ENCODE data around the gene DDX51. TPM values are rescaled to one million over a fixed set of nuclear protein-coding genes. Genes with fewer than 3 reads are reported as not detected.

DDX51 gene
- total and polyA plus RNA-seq, 2 of the 13 experiments (the other 11 are each of a cell fraction or from before 2014, with no cell fraction given): 10.1 TPM

DNA sequence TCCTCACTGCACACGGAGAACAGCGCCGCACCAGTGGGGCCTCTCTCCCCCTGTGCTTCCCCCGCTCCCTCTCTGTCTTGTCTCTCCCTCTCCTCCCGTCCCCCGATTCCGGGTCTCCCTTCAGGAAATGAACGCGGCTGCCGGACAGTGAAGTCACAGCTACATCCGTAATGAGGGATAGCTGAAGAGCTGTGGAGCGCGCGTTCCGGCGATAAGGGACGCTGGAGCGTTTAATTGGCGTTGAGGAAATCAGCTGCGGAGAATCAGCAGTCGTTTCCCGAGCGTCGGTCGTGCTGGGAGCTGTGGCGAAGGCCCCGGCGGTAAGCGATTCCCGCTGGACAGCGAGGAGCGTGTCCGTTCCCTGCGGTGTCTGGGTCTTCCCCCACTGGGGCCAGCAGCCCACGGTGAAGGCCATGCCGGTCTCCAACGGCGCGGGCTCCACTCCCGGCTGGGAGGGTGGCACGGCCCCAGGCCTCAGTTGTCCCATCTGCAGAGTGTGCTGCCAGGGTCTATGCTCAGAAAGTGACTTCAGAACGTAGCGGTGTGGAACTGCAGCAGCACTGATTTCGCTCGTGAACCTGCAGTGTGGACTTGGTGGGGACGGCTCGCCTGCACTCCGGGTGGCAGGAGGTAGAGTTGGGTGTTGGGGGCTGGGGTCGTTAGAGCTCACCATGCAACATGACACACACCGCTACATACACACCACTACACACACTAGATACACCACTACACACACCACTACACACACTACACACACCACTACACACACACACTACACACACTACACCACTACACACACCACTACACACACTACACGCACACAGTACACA is 11.0 kb upstream of the DDX51 start (continued):
- TF ChIP-seq, protein P1, sequence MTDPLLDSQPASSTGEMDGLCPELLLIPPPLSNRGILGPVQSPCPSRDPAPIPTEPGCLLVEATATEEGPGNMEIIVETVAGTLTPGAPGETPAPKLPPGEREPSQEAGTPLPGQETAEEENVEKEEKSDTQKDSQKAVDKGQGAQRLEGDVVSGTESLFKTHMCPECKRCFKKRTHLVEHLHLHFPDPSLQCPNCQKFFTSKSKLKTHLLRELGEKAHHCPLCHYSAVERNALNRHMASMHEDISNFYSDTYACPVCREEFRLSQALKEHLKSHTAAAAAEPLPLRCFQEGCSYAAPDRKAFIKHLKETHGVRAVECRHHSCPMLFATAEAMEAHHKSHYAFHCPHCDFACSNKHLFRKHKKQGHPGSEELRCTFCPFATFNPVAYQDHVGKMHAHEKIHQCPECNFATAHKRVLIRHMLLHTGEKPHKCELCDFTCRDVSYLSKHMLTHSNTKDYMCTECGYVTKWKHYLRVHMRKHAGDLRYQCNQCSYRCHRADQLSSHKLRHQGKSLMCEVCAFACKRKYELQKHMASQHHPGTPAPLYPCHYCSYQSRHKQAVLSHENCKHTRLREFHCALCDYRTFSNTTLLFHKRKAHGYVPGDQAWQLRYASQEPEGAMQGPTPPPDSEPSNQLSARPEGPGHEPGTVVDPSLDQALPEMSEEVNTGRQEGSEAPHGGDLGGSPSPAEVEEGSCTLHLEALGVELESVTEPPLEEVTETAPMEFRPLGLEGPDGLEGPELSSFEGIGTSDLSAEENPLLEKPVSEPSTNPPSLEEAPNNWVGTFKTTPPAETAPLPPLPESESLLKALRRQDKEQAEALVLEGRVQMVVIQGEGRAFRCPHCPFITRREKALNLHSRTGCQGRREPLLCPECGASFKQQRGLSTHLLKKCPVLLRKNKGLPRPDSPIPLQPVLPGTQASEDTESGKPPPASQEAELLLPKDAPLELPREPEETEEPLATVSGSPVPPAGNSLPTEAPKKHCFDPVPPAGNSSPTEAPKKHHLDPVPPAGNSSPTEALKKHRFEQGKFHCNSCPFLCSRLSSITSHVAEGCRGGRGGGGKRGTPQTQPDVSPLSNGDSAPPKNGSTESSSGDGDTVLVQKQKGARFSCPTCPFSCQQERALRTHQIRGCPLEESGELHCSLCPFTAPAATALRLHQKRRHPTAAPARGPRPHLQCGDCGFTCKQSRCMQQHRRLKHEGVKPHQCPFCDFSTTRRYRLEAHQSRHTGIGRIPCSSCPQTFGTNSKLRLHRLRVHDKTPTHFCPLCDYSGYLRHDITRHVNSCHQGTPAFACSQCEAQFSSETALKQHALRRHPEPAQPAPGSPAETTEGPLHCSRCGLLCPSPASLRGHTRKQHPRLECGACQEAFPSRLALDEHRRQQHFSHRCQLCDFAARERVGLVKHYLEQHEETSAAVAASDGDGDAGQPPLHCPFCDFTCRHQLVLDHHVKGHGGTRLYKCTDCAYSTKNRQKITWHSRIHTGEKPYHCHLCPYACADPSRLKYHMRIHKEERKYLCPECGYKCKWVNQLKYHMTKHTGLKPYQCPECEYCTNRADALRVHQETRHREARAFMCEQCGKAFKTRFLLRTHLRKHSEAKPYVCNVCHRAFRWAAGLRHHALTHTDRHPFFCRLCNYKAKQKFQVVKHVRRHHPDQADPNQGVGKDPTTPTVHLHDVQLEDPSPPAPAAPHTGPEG (CRISPR knock-in tag; IDR thresholded peaks at IDR 0.05): no peak
- TF ChIP-seq ZMYM3 (CRISPR knock-in tag; IDR thresholded peaks at IDR 0.05): no peak
- TF ChIP-seq TEAD2 (CRISPR knock-in tag; IDR thresholded peaks at IDR 0.05): no peak
- no peak for TF ChIP-seq NFRKB (IDR thresholded peaks at IDR 0.05)
- peak; percentile 35; the same call in 1 of the 2 replicates for TF ChIP-seq ZBTB38 (CRISPR knock-in tag; IDR thresholded peaks at IDR 0.05)
- TF ChIP-seq CC2D1A (CRISPR knock-in tag; IDR thresholded peaks at IDR 0.05): no peak
- TF ChIP-seq, protein P2, sequence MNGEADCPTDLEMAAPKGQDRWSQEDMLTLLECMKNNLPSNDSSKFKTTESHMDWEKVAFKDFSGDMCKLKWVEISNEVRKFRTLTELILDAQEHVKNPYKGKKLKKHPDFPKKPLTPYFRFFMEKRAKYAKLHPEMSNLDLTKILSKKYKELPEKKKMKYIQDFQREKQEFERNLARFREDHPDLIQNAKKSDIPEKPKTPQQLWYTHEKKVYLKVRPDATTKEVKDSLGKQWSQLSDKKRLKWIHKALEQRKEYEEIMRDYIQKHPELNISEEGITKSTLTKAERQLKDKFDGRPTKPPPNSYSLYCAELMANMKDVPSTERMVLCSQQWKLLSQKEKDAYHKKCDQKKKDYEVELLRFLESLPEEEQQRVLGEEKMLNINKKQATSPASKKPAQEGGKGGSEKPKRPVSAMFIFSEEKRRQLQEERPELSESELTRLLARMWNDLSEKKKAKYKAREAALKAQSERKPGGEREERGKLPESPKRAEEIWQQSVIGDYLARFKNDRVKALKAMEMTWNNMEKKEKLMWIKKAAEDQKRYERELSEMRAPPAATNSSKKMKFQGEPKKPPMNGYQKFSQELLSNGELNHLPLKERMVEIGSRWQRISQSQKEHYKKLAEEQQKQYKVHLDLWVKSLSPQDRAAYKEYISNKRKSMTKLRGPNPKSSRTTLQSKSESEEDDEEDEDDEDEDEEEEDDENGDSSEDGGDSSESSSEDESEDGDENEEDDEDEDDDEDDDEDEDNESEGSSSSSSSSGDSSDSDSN (CRISPR knock-in tag; IDR thresholded peaks at IDR 0.05): no peak
- no peak for TF ChIP-seq CBFB (CRISPR knock-in tag; IDR thresholded peaks at IDR 0.05)
- TF ChIP-seq POLR2AphosphoS2 (IDR thresholded peaks at IDR 0.05; ENCODE audit: low read depth, low read length): no peak
- TF ChIP-seq PRPF4 (IDR thresholded peaks at IDR 0.05; ENCODE audit: low read depth, low read length, poor library complexity, severe bottlenecking): peak; percentile 24
- TF ChIP-seq, protein P3, sequence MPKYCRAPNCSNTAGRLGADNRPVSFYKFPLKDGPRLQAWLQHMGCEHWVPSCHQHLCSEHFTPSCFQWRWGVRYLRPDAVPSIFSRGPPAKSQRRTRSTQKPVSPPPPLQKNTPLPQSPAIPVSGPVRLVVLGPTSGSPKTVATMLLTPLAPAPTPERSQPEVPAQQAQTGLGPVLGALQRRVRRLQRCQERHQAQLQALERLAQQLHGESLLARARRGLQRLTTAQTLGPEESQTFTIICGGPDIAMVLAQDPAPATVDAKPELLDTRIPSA (CRISPR knock-in tag; IDR thresholded peaks at IDR 0.05; ENCODE audit: borderline replicate concordance): no peak
- TF ChIP-seq GPN1 (CRISPR knock-in tag; IDR thresholded peaks at IDR 0.05; ENCODE audit: borderline replicate concordance): no peak
- TF ChIP-seq ZNF768 (CRISPR knock-in tag; IDR thresholded peaks at IDR 0.05): peak; percentile 21; the same call in 1 of the 2 replicates
- TF ChIP-seq GTF3A (CRISPR knock-in tag; conservative IDR thresholded peaks at IDR 0.05): no peak
- no peak for TF ChIP-seq RAD21 (CRISPR knock-in tag; IDR thresholded peaks at IDR 0.05)
